ENCODE measurements around the gene ODAD3. TPM values are rescaled to one million over a fixed set of nuclear protein-coding genes. Genes with fewer than 3 reads are reported as not detected.
A peak's percentile ranks its signal among the peaks of the same experiment; 100 is the strongest.

ODAD3 gene
- total and polyA plus RNA-seq, 2 of the 13 experiments (the other 11 are each of a cell fraction or from before 2014, with no cell fraction given) = 0.04 to 0.08 TPM

DNA sequence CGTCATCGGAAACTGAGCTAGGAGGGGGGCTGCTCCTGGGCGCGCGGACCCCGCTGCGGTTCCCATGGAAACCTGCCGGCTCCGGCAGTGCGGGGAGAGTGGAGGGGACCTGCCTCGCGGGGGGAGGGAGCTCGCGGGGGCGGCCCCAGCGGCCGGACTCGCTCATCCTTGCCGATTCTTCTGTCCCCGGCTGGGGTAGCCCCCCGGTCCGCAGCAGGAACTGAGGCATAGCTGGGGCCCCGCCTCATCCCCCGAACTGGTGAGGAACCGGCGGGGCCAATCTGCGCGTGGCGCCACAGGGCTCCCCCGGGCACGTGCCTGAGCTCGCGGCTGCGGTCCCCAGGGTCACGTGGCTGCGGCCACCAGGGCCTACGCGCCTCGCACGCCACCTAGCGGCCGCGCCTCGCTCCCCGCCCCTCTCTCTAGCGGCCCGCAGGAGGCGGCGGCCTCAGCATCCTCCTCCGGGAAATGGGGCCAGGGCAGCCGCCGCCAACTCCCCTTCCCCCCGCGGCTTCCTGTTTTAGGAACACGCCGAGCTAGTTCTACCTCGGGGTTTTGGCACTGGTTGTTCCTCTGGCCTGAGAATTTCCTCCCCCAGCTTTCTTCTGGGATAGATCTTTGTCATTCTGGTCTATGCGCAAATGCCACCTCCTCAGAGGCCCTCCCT, 47.6 kb upstream of the ODAD3 start (continued):
- no peak for TF ChIP-seq ZFP82 (CRISPR knock-in tag; IDR thresholded peaks at IDR 0.05; ENCODE audit: borderline replicate concordance)
- TF ChIP-seq NKX3-1 (CRISPR knock-in tag; IDR thresholded peaks at IDR 0.05) = peak; percentile 81
- TF ChIP-seq ZBTB20 (CRISPR knock-in tag; IDR thresholded peaks at IDR 0.05; ENCODE audit: borderline replicate concordance, low read depth) = no peak
- TF ChIP-seq EP300 (IDR thresholded peaks at IDR 0.05; ENCODE audit: low read depth in 2 of 2, low read length in 2 of 2) = no peak
- TF ChIP-seq EP300 (CRISPR knock-in tag; IDR thresholded peaks at IDR 0.05; ENCODE audit: borderline replicate concordance) = 0 out of 2 replicates have a peak, but pooled peaks have one; percentile 12
- no peak for TF ChIP-seq ZNF33B (CRISPR knock-in tag; IDR thresholded peaks at IDR 0.05)
- 0 out of 2 replicates have a peak, but pooled peaks have one; percentile 18 for TF ChIP-seq ZNF678 (CRISPR knock-in tag; IDR thresholded peaks at IDR 0.05)
- 0 out of 2 replicates have a peak, but pooled peaks have one; percentile 37 for TF ChIP-seq NFKBIZ (CRISPR knock-in tag; IDR thresholded peaks at IDR 0.05)
- no peak for TF ChIP-seq ZNF207 (IDR thresholded peaks at IDR 0.05; ENCODE audit: borderline replicate concordance)
- no peak for TF ChIP-seq ZNF782 (CRISPR knock-in tag; IDR thresholded peaks at IDR 0.05; ENCODE audit: borderline replicate concordance)
- no peak for TF ChIP-seq ZMAT3 (CRISPR knock-in tag; conservative IDR thresholded peaks at IDR 0.05)
- TF ChIP-seq ZBTB8A (CRISPR knock-in tag; IDR thresholded peaks at IDR 0.05; ENCODE audit: borderline replicate concordance, low read depth) = no peak
- TF ChIP-seq PBX3 (CRISPR knock-in tag; IDR thresholded peaks at IDR 0.05; ENCODE audit: borderline replicate concordance) = no peak
- no peak for TF ChIP-seq FUBP1 (CRISPR knock-in tag; IDR thresholded peaks at IDR 0.05; ENCODE audit: borderline replicate concordance)
- 0 out of 2 replicates have a peak, but pooled peaks have one; percentile 22 for TF ChIP-seq MTF1 (CRISPR knock-in tag; IDR thresholded peaks at IDR 0.05)
- TF ChIP-seq HHEX (CRISPR knock-in tag; IDR thresholded peaks at IDR 0.05) = no peak
- no peak for TF ChIP-seq U2AF2 (IDR thresholded peaks at IDR 0.05; ENCODE audit: low read depth, low read length)
- no peak for TF ChIP-seq CBX5 (CRISPR knock-in tag; IDR thresholded peaks at IDR 0.05; ENCODE audit: borderline replicate concordance)
- TF ChIP-seq AHR (CRISPR knock-in tag; IDR thresholded peaks at IDR 0.05) = 0 out of 2 replicates have a peak, but pooled peaks have one; percentile 49
- TF ChIP-seq, protein P1, sequence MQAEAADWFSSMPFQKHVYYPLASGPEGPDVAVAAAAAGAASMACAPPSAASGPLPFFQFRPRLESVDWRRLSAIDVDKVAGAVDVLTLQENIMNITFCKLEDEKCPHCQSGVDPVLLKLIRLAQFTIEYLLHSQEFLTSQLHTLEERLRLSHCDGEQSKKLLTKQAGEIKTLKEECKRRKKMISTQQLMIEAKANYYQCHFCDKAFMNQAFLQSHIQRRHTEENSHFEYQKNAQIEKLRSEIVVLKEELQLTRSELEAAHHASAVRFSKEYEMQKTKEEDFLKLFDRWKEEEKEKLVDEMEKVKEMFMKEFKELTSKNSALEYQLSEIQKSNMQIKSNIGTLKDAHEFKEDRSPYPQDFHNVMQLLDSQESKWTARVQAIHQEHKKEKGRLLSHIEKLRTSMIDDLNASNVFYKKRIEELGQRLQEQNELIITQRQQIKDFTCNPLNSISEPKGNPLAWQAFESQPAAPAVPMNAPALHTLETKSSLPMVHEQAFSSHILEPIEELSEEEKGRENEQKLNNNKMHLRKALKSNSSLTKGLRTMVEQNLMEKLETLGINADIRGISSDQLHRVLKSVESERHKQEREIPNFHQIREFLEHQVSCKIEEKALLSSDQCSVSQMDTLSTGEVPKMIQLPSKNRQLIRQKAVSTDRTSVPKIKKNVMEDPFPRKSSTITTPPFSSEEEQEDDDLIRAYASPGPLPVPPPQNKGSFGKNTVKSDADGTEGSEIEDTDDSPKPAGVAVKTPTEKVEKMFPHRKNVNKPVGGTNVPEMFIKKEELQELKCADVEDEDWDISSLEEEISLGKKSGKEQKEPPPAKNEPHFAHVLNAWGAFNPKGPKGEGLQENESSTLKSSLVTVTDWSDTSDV (CRISPR knock-in tag; IDR thresholded peaks at IDR 0.05) = no peak
- TF ChIP-seq ZNF879 (CRISPR knock-in tag; IDR thresholded peaks at IDR 0.05) = no peak; the same call in 1 of the 2 replicates
- TF ChIP-seq ZNF513 (CRISPR knock-in tag; conservative IDR thresholded peaks at IDR 0.05) = peak; percentile 73; the same call in 1 of the 2 replicates
- no peak for TF ChIP-seq ZNF263 (CRISPR knock-in tag; IDR thresholded peaks at IDR 0.05)
- no peak for TF ChIP-seq HNF4A (CRISPR knock-in tag; IDR thresholded peaks at IDR 0.05)
